Stimulated activated CD4-positive, alpha-beta T cell treated with anti-CD3 and anti-CD28 coated beads, Interleukin-12 subunit alpha, Interleukin-12 subunit beta, amount 100 ng/mL, for 48 hours (primary cell): ENCODE measurements around the gene MYH9.

Experiments
- DNase-seq, 3 donors: peaks; one replicate each; pipeline ENCODE4 v3.0.0-alpha.2; 2020; ENCODE audit warnings: low read depth in 2 of 3, low spot score in 1 of 3

Gene MYH9

GRCh38 chr22:36319595-36320497 lies 67.9 kb downstream of the MYH9 start:
- no peak for DNase-seq

- no peak for DNase-seq
Observed at GRCh38 chr22:36318442-36318841, 69.3 kb downstream of the MYH9 start.

- DNase-seq, result no peak
Observed at GRCh38 chr22:36317658-36318271, 70.0 kb downstream of the MYH9 start.

- DNase-seq, result no peak
Observed at GRCh38 chr22:36316419-36316818, 71.3 kb downstream of the MYH9 start.

GRCh38 chr22:36315325-36315724 lies 72.4 kb downstream of the MYH9 start:
- DNase-seq, result no peak

- DNase-seq, result no peak
Observed at GRCh38 chr22:36311386-36312085, 76.2 kb downstream of the MYH9 start.

GRCh38 chr22:36308880-36309279 lies 78.9 kb downstream of the MYH9 start:
- no peak for DNase-seq

GRCh38 chr22:36306227-36306626 lies 81.5 kb downstream of the MYH9 start:
- DNase-seq, result no peak

GRCh38 chr22:36305813-36306212 lies 82.0 kb downstream of the MYH9 start:
- no peak for DNase-seq

GRCh38 chr22:36304429-36304828 lies 83.3 kb downstream of the MYH9 start:
- no peak for DNase-seq

GRCh38 chr22:36303874-36304273 lies 83.9 kb downstream of the MYH9 start:
- DNase-seq, result no peak

GRCh38 chr22:36303115-36303467 lies 84.7 kb downstream of the MYH9 start:
- DNase-seq, result no peak

GRCh38 chr22:36302439-36303114 lies 85.2 kb downstream of the MYH9 start:
- DNase-seq, result no peak

- no peak for DNase-seq
Observed at GRCh38 chr22:36301851-36302250, 85.9 kb downstream of the MYH9 start.

GRCh38 chr22:36301384-36301828 lies 86.4 kb downstream of the MYH9 start:
- DNase-seq, result peak; percentile 66 to 72 (median 67)

- no peak for DNase-seq
Observed at GRCh38 chr22:36300396-36301212, 87.2 kb downstream of the MYH9 start.

GRCh38 chr22:36299911-36300310 lies 87.9 kb downstream of the MYH9 start:
- no peak for DNase-seq

- no peak for DNase-seq
Observed at GRCh38 chr22:36299295-36299694, 88.5 kb downstream of the MYH9 start.

GRCh38 chr22:36298601-36299000 lies 89.2 kb downstream of the MYH9 start:
- DNase-seq, result no peak

- DNase-seq, result no peak
Observed at GRCh38 chr22:36298118-36298517, 89.6 kb downstream of the MYH9 start.

- no peak for DNase-seq
Observed at GRCh38 chr22:36297568-36297967, 90.2 kb downstream of the MYH9 start.
